H9 (cell line): Measurements from ENCODE around the gene MCF2L2. TPM values are rescaled to one million over a fixed set of nuclear protein-coding genes. Genes with fewer than 3 reads are reported as not detected.

ENCODE experiments used
- DNase-seq: peaks from one replicate; pipeline ENCODE4 v3.0.0-alpha.2; 2017
- H2AFZ ChIP-seq: one replicate; pipeline ENCODE4 v1.6.1; 2013; ENCODE audit warnings: mild to moderate bottlenecking, low read length, control low read depth, moderate library complexity
- H2AK5ac ChIP-seq: 2 replicates; pipeline ENCODE4 v1.6.1; 2013; ENCODE audit warnings: low read length, control low read depth, mixed read lengths; ENCODE audit not compliant: insufficient read length
- H2BK120ac ChIP-seq: one replicate; pipeline ENCODE4 v1.6.1; 2013; ENCODE audit warnings: low read depth, mild to moderate bottlenecking, low read length, control low read depth, inconsistent platforms; ENCODE audit not compliant: poor library complexity, severe bottlenecking
- H2BK12ac ChIP-seq: 2 replicates; pipeline ENCODE4 v1.6.1; 2013; ENCODE audit warnings: low read length, control low read depth, mixed read lengths, low read depth; ENCODE audit not compliant: insufficient read length
- H2BK15ac ChIP-seq: 2 replicates; pipeline ENCODE4 v1.6.1; 2013; ENCODE audit warnings: low read depth, low read length, control low read depth
- H2BK20ac ChIP-seq: one replicate; pipeline ENCODE4 v1.6.1; 2013; ENCODE audit warnings: low read depth, mild to moderate bottlenecking, low read length, control low read depth, inconsistent platforms; ENCODE audit not compliant: poor library complexity, severe bottlenecking
- H2BK5ac ChIP-seq: 2 replicates; pipeline ENCODE4 v1.6.1; 2013; ENCODE audit warnings: low read length, control low read depth, mixed read lengths; ENCODE audit not compliant: insufficient read length
- H3K14ac ChIP-seq: 2 replicates; pipeline ENCODE4 v1.6.1; 2013; ENCODE audit warnings: low read length, control low read depth; ENCODE audit not compliant: insufficient read depth
- H3K18ac ChIP-seq: 2 replicates; pipeline ENCODE4 v1.6.1; 2013; ENCODE audit warnings: low read depth, mild to moderate bottlenecking, mixed read lengths, low read length, control low read depth; ENCODE audit not compliant: insufficient read length
- H3K23ac ChIP-seq: 2 replicates; pipeline ENCODE4 v1.6.1; 2013; ENCODE audit warnings: low read length, control low read depth, mixed read lengths, low read depth; ENCODE audit not compliant: insufficient read length
- H3K23me2 ChIP-seq: 2 replicates; pipeline ENCODE4 v1.6.1; 2013; ENCODE audit warnings: low read depth, mild to moderate bottlenecking, mixed read lengths, low read length, control low read depth; ENCODE audit not compliant: insufficient read length, poor library complexity, severe bottlenecking
- H3K27ac ChIP-seq: 2 replicates; pipeline ENCODE4 v1.5.1; 2013; ENCODE audit warnings: low read length, control low read depth, mixed read lengths, low read depth; ENCODE audit not compliant: insufficient read length
- H3K27me3 ChIP-seq: 2 replicates; pipeline ENCODE4 v1.6.1; 2013; ENCODE audit warnings: low read length, control low read depth, inconsistent platforms; ENCODE audit not compliant: insufficient read depth
- H3K4ac ChIP-seq: 2 replicates; pipeline ENCODE4 v1.6.1; 2013; ENCODE audit warnings: low read depth, mild to moderate bottlenecking, control low read depth, inconsistent platforms, low read length, moderate library complexity
- H3K4me1 ChIP-seq: 2 replicates; pipeline ENCODE4 v1.6.1; 2013; ENCODE audit warnings: low read length, control low read depth, inconsistent platforms; ENCODE audit not compliant: insufficient read depth
- H3K4me2 ChIP-seq: 2 replicates; pipeline ENCODE4 v1.6.1; 2013; ENCODE audit warnings: low read length, control low read depth, mixed read lengths; ENCODE audit not compliant: insufficient read length, insufficient read depth
- H3K56ac ChIP-seq: 2 replicates; pipeline ENCODE4 v1.6.1; 2013; ENCODE audit warnings: low read depth, mild to moderate bottlenecking, mixed read lengths, low read length, control low read depth; ENCODE audit not compliant: insufficient read length
- H3K79me1 ChIP-seq: 2 replicates; pipeline ENCODE4 v1.6.1; 2013; ENCODE audit warnings: low read depth, mild to moderate bottlenecking, moderate library complexity, low read length, control low read depth, inconsistent platforms; ENCODE audit not compliant: insufficient read depth, poor library complexity, severe bottlenecking
- H3K79me2 ChIP-seq: 2 replicates; pipeline ENCODE4 v1.6.1; 2013; ENCODE audit warnings: low read length, control low read depth, inconsistent platforms; ENCODE audit not compliant: insufficient read depth
- H3K9ac ChIP-seq: 2 replicates; pipeline ENCODE4 v1.6.1; 2013; ENCODE audit warnings: low read length, control low read depth, mixed read lengths; ENCODE audit not compliant: insufficient read length; ENCODE audit errors: extremely low read depth
- H3K9me3 ChIP-seq: one replicate; pipeline ENCODE4 v1.6.1; 2013; ENCODE audit warnings: low read depth, low read length, inconsistent platforms; ENCODE audit not compliant: control insufficient read depth
- H3T11ph ChIP-seq: one replicate; pipeline ENCODE4 v1.6.1; 2013; ENCODE audit warnings: mild to moderate bottlenecking, low read length, control low read depth, inconsistent platforms
- H4K20me1 ChIP-seq: one replicate; pipeline ENCODE4 v1.6.1; 2013; ENCODE audit not compliant: control insufficient read depth, insufficient read length, insufficient read depth
- H4K5ac ChIP-seq: 2 replicates; pipeline ENCODE4 v1.6.1; 2013; ENCODE audit warnings: low read depth, mild to moderate bottlenecking, mixed read lengths, low read length, control low read depth; ENCODE audit not compliant: insufficient read length
- H4K8ac ChIP-seq: replicated peaks from 2 replicates; pipeline ENCODE4 v1.6.1; 2013; ENCODE audit warnings: low read length, control low read depth, mixed read lengths, low read depth; ENCODE audit not compliant: insufficient read length
- H4K91ac ChIP-seq: 2 replicates; pipeline ENCODE4 v1.6.1; 2013; ENCODE audit warnings: low read depth, mild to moderate bottlenecking, moderate library complexity, mixed read lengths, low read length, control low read depth; ENCODE audit not compliant: insufficient read length
- H3K27ac Mint-ChIP-seq, 3 experiments: 2 replicates in 2 of 3; 3 replicates in 1 of 3; pipeline ENCODE4 v1.8.0; 2020 to 2021; ENCODE audit warnings: mixed read lengths in 3 of 3, mild to moderate bottlenecking in 1 of 3, moderate library complexity in 1 of 3
- H3K27me3 Mint-ChIP-seq: 2 replicates; pipeline ENCODE4 v1.8.0; 2021; ENCODE audit warnings: low read depth, mild to moderate bottlenecking, moderate library complexity, mixed read lengths
- H3K36me3 Mint-ChIP-seq, 3 experiments: 2 replicates in 2 of 3; 3 replicates in 1 of 3; pipeline ENCODE4 v1.8.0; 2020 to 2021; ENCODE audit warnings: low read depth in 3 of 3, mixed read lengths in 3 of 3; ENCODE audit not compliant: insufficient read depth in 1 of 3
- H3K4me1 Mint-ChIP-seq, 2 experiments: 2 replicates each; pipeline ENCODE4 v1.8.0; 2020; ENCODE audit warnings: mixed read lengths in 2 of 2
- H3K4me3 Mint-ChIP-seq, 2 experiments: 2 replicates in 1 of 2; 3 replicates in 1 of 2; pipeline ENCODE4 v1.8.0; 2020 to 2021; ENCODE audit warnings: mild to moderate bottlenecking in 2 of 2, mixed read lengths in 2 of 2, moderate library complexity in 1 of 2
- H3K9me3 Mint-ChIP-seq, 2 experiments: 2 replicates in 1 of 2; 3 replicates in 1 of 2; pipeline ENCODE4 v1.8.0; 2020; ENCODE audit warnings: mild to moderate bottlenecking in 2 of 2, mixed read lengths in 2 of 2, moderate library complexity in 1 of 2
- WGBS: extraction: QIAGEN DNeasy Blood & Tissue Kit; methylation state at CpG from one replicate; pipeline ENCODE4 v1.1.7; 2013; ENCODE audit warnings: missing lambda C conversion rate, low lambda C conversion rate, mixed read lengths; ENCODE audit not compliant: insufficient read length; ENCODE audit errors: extremely low coverage; 5-methylcytosine and 5-hydroxymethylcytosine counted together
- total RNA-seq: library from RNA; stranded (reverse); gene quantifications from 2 replicates; pipeline ENCODE4 v1.2.1, GENCODE V29; 2021
- TF ChIP-seq, protein P1 (sequence below): fragments of 200-600 bp; sonication (generic); conservative IDR thresholded peaks from 3 replicates; pipeline ENCODE4 v1.8.0; 2021; ENCODE audit warnings: antibody characterized with exemption, mild to moderate bottlenecking

Gene MCF2L2
- total RNA-seq, 1 experiment from 2014 or later = 6.4 TPM

DNA sequence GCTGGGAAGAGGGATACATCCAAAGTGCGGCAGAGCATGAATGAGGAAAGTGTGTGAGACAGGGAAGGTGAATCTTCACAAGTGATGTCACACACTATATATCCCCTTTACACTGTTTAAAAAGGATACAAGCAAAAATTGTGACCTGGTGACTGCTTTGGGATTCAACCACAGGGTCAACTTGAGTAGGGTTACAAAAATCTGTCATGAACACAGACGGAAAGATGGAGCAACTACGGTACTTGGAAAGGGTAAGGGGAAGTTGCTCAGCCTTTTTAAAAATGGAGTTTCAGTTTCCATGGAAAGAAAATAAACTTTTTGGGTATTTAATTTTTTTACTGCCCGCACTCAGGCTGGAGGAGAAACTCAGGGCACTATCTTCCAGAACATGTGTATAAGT, 115.1 kb downstream of the MCF2L2 start:
- Mint-ChIP-seq H3K9me3 (no peaks in the 10 kb centered on the region), H3K27ac (no peak overlapping the region), H3K4me1 (peaks cover 3 to 10% of the 10 kb centered on the region in 2 experiments), H3K27me3 (no peaks in the 10 kb centered on the region), H3K36me3 (peaks cover 0 to 20% (median 5%) of the 10 kb centered on the region in 3 experiments; a peak in 6 of 7 replicates), H3K4me3 (no peak overlapping the region)
- Histone ChIP-seq H3K4ac (no peak overlapping the region), H3T11ph (no peak overlapping the region), H3K9ac (no peak overlapping the region), H4K20me1 (no peaks in the 10 kb centered on the region), H2AK5ac (no peak overlapping the region), H3K56ac (no peak overlapping the region), H3K14ac (no peak overlapping the region), H4K91ac (no peak overlapping the region), H3K27me3 (no peaks in the 10 kb centered on the region), H3K4me1 (no peaks in the 10 kb centered on the region), H3K18ac (no peak overlapping the region), H2BK12ac (no peak overlapping the region), H3K23me2 (no peaks in the 10 kb centered on the region), H3K9me3 (no peaks in the 10 kb centered on the region), H2BK120ac (no peak overlapping the region), H3K79me2 (no peaks in the 10 kb centered on the region), H2BK5ac (no peak overlapping the region), H2AFZ (no peak overlapping the region), H2BK15ac (no peak overlapping the region), H3K27ac (no peak overlapping the region), H3K4me2 (no peak overlapping the region), H4K8ac (no peak overlapping the region), H3K23ac (no peak overlapping the region), H2BK20ac (no peak overlapping the region), H3K79me1 (no peaks in the 10 kb centered on the region), H4K5ac (no peak overlapping the region)
- WGBS = no CpG with 5 or more reads among the region's 4 CpGs
- no peak for DNase-seq
- TF ChIP-seq, protein P1, sequence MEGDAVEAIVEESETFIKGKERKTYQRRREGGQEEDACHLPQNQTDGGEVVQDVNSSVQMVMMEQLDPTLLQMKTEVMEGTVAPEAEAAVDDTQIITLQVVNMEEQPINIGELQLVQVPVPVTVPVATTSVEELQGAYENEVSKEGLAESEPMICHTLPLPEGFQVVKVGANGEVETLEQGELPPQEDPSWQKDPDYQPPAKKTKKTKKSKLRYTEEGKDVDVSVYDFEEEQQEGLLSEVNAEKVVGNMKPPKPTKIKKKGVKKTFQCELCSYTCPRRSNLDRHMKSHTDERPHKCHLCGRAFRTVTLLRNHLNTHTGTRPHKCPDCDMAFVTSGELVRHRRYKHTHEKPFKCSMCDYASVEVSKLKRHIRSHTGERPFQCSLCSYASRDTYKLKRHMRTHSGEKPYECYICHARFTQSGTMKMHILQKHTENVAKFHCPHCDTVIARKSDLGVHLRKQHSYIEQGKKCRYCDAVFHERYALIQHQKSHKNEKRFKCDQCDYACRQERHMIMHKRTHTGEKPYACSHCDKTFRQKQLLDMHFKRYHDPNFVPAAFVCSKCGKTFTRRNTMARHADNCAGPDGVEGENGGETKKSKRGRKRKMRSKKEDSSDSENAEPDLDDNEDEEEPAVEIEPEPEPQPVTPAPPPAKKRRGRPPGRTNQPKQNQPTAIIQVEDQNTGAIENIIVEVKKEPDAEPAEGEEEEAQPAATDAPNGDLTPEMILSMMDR = no peak
